T-cell (primary cell): Measurements from ENCODE around the gene ITIH2. TPM values are rescaled to one million over a fixed set of nuclear protein-coding genes. Genes with fewer than 3 reads are reported as not detected.
"Not testable (repeated sequence)": the region's sequence is repeated elsewhere in the genome, so short reads cannot be mapped to it uniquely, and the experiment has no call there.

Experiments
- ATAC-seq, 4 experiments: fragments of 200-7000 bp in 3 of 4; fragments of 150-1000 bp in 1 of 4; cut with Tn5 transposase; replicated peaks in 1 of 4; 1 replicate in 3 of 4; 2 replicates in 1 of 4; pipeline ENCODE4 v1.10.0; 2021; ENCODE audit warnings: moderate library complexity in 3 of 4, mild to moderate bottlenecking in 2 of 4, moderate number of reproducible peaks in 1 of 4
- CTCF ChIA-PET, 2 donors: fragments of 300-600 bp; sonication (Branson Sonifier 250); formaldehyde crosslinking; loops; one replicate each; lab custom pipeline; 2022; ENCODE audit warnings: antibody characterized with exemption in 2 of 2; lab: Charles Lee
- POLR2A ChIA-PET, 2 donors: fragments of 300-600 bp; sonication (Branson Sonifier 250); formaldehyde crosslinking; loops; one replicate each; lab custom pipeline; 2022; ENCODE audit warnings: antibody characterized with exemption in 2 of 2; lab: Charles Lee
- DNase-seq, 35 experiments: peaks; one replicate each; pipeline versions ENCODE4 v3.0.0 to v3.0.0-alpha.2; 2013 to 2023
- H3K27ac ChIP-seq: one replicate; pipeline ENCODE4 v1.5.1; 2013; ENCODE audit warnings: low read length
- H3K27me3 ChIP-seq, 2 experiments: replicated peaks in 1 of 2; 1 replicate in 1 of 2; 2 replicates in 1 of 2; pipeline versions ENCODE4 v1.6.1 to v1.7.0; 2013; ENCODE audit warnings: low read length in 1 of 2, mixed read lengths in 1 of 2; ENCODE audit not compliant: control insufficient read depth in 2 of 2, insufficient read depth in 2 of 2; ENCODE audit errors: extremely low read depth in 1 of 2
- H3K36me3 ChIP-seq, 2 donors: 1 replicate in 1 of 2; 2 replicates in 1 of 2; pipeline versions ENCODE4 v1.6.1 to v1.7.0; 2013; ENCODE audit warnings: low read length in 1 of 2; ENCODE audit not compliant: control insufficient read depth in 2 of 2, insufficient read depth in 1 of 2; ENCODE audit errors: extremely low read depth in 1 of 2
- H3K4me1 ChIP-seq, 2 experiments: 1 replicate in 1 of 2; 2 replicates in 1 of 2; pipeline versions ENCODE4 v1.6.1 to v1.7.0; 2013; ENCODE audit warnings: low read length in 2 of 2, mixed read lengths in 1 of 2; ENCODE audit not compliant: insufficient read depth in 2 of 2, control insufficient read depth in 1 of 2; ENCODE audit errors: extremely low read depth in 1 of 2
- H3K4me3 ChIP-seq, 2 donors: 1 replicate in 1 of 2; 2 replicates in 1 of 2; pipeline versions ENCODE4 v1.5.1 to v1.7.0; 2013; ENCODE audit warnings: mild to moderate bottlenecking in 2 of 2, low read length in 1 of 2, moderate library complexity in 1 of 2; ENCODE audit not compliant: control insufficient read depth in 1 of 2; ENCODE audit errors: extremely low read depth in 1 of 2
- H3K9me3 ChIP-seq: 2 replicates; pipeline ENCODE4 v1.7.0; 2013
- H3K27ac Mint-ChIP-seq, 2 donors: one replicate each; pipeline ENCODE4 v1.8.0; 2020 to 2021; ENCODE audit warnings: mild to moderate bottlenecking in 2 of 2, mixed read lengths in 2 of 2
- H3K27me3 Mint-ChIP-seq, 2 donors: one replicate each; pipeline ENCODE4 v1.8.0; 2021 to 2022; ENCODE audit warnings: mixed read lengths in 2 of 2
- H3K36me3 Mint-ChIP-seq: one replicate; pipeline ENCODE4 v1.8.0; 2021; ENCODE audit warnings: mixed read lengths
- H3K4me1 Mint-ChIP-seq, 3 donors: one replicate each; pipeline ENCODE4 v1.8.0; 2020 to 2022; ENCODE audit warnings: mixed read lengths in 3 of 3, mild to moderate bottlenecking in 1 of 3
- H3K4me3 Mint-ChIP-seq, 3 donors: one replicate each; pipeline ENCODE4 v1.8.0; 2020 to 2022; ENCODE audit warnings: mild to moderate bottlenecking in 3 of 3, mixed read lengths in 3 of 3, moderate library complexity in 3 of 3
- H3K9me3 Mint-ChIP-seq, 3 donors: one replicate each; pipeline ENCODE4 v1.8.0; 2020 to 2022; ENCODE audit warnings: mixed read lengths in 3 of 3
- WGBS: methylation state at CpG from one replicate; pipeline ENCODE4 v1.1.5; 2013; ENCODE audit warnings: missing lambda C conversion rate; ENCODE audit not compliant: insufficient coverage; 5-methylcytosine and 5-hydroxymethylcytosine counted together
- total RNA-seq, 35 experiments: library from RNA in 6 of 35; stranded (reverse) in 6 of 35; fragments of 120-200 nt in 1 of 35; gene quantifications; one replicate each; pipeline versions ENCODE4 v1.2.1 to v1.2.4 and lab custom pipeline; 2013 to 2026

The ITIH2 gene
- total RNA-seq, 5 donors from 2014 or later (not counting 1 experiment from before 2014, with no cell fraction given): 0.72 to 2.1 (median 1.5) TPM; not detected in 2

- CTCF ChIA-PET: interaction anchor here in 1 of 2 donors (0.6 kb wide), 1 partner anchor 310 kb away, joined by 5 read pairs; the partner anchor contains the start of gene SFMBT2
- WGBS: 74% methylated on average over 5 of the region's 10 CpGs
- no peaks in the 10 kb centered on the region for H3K4me1 Mint-ChIP-seq
Measured at GRCh38 chr10:7720478-7720877, 17.4 kb downstream of the ITIH2 start.

GRCh38 chr10:7722927-7723529, 19.9 kb downstream of the ITIH2 start:
- ChIA-PET POLR2A (no interaction called here), CTCF (no interaction called here)
- DNase-seq (no peak), ATAC-seq (no peak)
- no peaks in the 10 kb centered on the region for H3K9me3 ChIP-seq
- H3K27me3 ChIP-seq: peaks cover 0 to 14% of the 10 kb centered on the region in 2 experiments
- peaks cover 6 to 13% of the 10 kb centered on the region in 2 donors for H3K27me3 Mint-ChIP-seq
- H3K4me1 Mint-ChIP-seq: no peaks in the 10 kb centered on the region
- no peaks in the 10 kb centered on the region for H3K36me3 Mint-ChIP-seq
- H3K27ac ChIP-seq: no peak overlapping the region
- H3K36me3 ChIP-seq: no peaks in the 10 kb centered on the region
- H3K9me3 Mint-ChIP-seq: no peaks in the 10 kb centered on the region
- H3K4me3 ChIP-seq: no peak overlapping the region
- no peak overlapping the region for H3K27ac Mint-ChIP-seq
- no peak overlapping the region for H3K4me3 Mint-ChIP-seq
- 87% methylated on average over 12 of the region's 18 CpGs for WGBS
- no peaks in the 10 kb centered on the region for H3K4me1 ChIP-seq

More at GRCh38 chr10:7720478-7720877, 17.4 kb downstream of the ITIH2 start:
- H3K4me1 ChIP-seq: no peaks in the 10 kb centered on the region
- H3K36me3 Mint-ChIP-seq: no peaks in the 10 kb centered on the region
- ATAC-seq: no peak
- DNase-seq: no peak
- H3K36me3 ChIP-seq: no peaks in the 10 kb centered on the region
- H3K27ac ChIP-seq: no peak overlapping the region
- peaks cover 0 to 20% of the 10 kb centered on the region in 2 experiments for H3K27me3 ChIP-seq
- no peak overlapping the region for H3K4me3 ChIP-seq
- H3K4me3 Mint-ChIP-seq: no peak overlapping the region
- H3K27me3 Mint-ChIP-seq: peaks cover 6 to 24% of the 10 kb centered on the region in 2 donors
- H3K9me3 Mint-ChIP-seq: no peaks in the 10 kb centered on the region
- POLR2A ChIA-PET: no interaction called here
- no peak overlapping the region for H3K27ac Mint-ChIP-seq
- H3K9me3 ChIP-seq: no peaks in the 10 kb centered on the region

- DNase-seq (no peak), ATAC-seq (no peak)
- no peak overlapping the region for H3K4me3 ChIP-seq
- Mint-ChIP-seq H3K4me3 (no peak overlapping the region), H3K9me3 (no peaks in the 10 kb centered on the region), H3K4me1 (no peaks in the 10 kb centered on the region), H3K27me3 (peaks cover 8 to 20% of the 10 kb centered on the region in 2 donors), H3K27ac (no peak overlapping the region), H3K36me3 (no peaks in the 10 kb centered on the region)
- POLR2A ChIA-PET: no interaction called here
- H3K9me3 ChIP-seq: no peaks in the 10 kb centered on the region
- H3K27me3 ChIP-seq: peaks cover 0 to 17% of the 10 kb centered on the region in 2 experiments
- no peaks in the 10 kb centered on the region for H3K36me3 ChIP-seq
- H3K4me1 ChIP-seq: no peaks in the 10 kb centered on the region
- CTCF ChIA-PET: no interaction called here
- no peak overlapping the region for H3K27ac ChIP-seq
- WGBS: 91% methylated on average over 8 of the region's 13 CpGs
Measured at GRCh38 chr10:7734821-7735220, 31.7 kb downstream of the ITIH2 start.

- H3K4me3 Mint-ChIP-seq: no peak overlapping the region
- H3K27me3 ChIP-seq: peaks cover 0 to 11% of the 10 kb centered on the region in 2 experiments
- no peaks in the 10 kb centered on the region for H3K36me3 ChIP-seq
- ATAC-seq (no peak), DNase-seq (no peak)
- peaks cover 0 to 4% of the 10 kb centered on the region in 2 donors for H3K27me3 Mint-ChIP-seq
- H3K27ac Mint-ChIP-seq: no peak overlapping the region
- POLR2A ChIA-PET: interaction anchor here in 1 of 2 donors (0.5 kb wide), 1 partner anchor 1293 kb away, joined by 7 read pairs; no protein-coding TSS in a partner anchor
- no peaks in the 10 kb centered on the region for H3K9me3 ChIP-seq
- WGBS: 91% methylated on average over 15 of the region's 20 CpGs
- H3K27ac ChIP-seq: no peak overlapping the region
- CTCF ChIA-PET: no interaction called here
- H3K4me3 ChIP-seq: no peak overlapping the region
- H3K36me3 Mint-ChIP-seq: no peaks in the 10 kb centered on the region
- H3K4me1 Mint-ChIP-seq: no peaks in the 10 kb centered on the region
- no peaks in the 10 kb centered on the region for H3K4me1 ChIP-seq
- H3K9me3 Mint-ChIP-seq: no peaks in the 10 kb centered on the region
Measured at GRCh38 chr10:7738536-7739407, 35.7 kb downstream of the ITIH2 start.

GRCh38 chr10:7744307-7744706, 41.2 kb downstream of the ITIH2 start:
- H3K27ac ChIP-seq: no peak overlapping the region
- Mint-ChIP-seq H3K4me1 (no peaks in the 10 kb centered on the region), H3K9me3 (no peaks in the 10 kb centered on the region), H3K27ac (no peak overlapping the region), H3K36me3 (no peaks in the 10 kb centered on the region), H3K4me3 (no peak overlapping the region), H3K27me3 (no peaks in the 10 kb centered on the region)
- no peaks in the 10 kb centered on the region for H3K27me3 ChIP-seq
- H3K36me3 ChIP-seq: peaks cover 0 to 2% of the 10 kb centered on the region in 2 donors
- CTCF ChIA-PET: no interaction called here
- WGBS: 60% methylated on average over 1 of the region's 8 CpGs
- H3K9me3 ChIP-seq: no peaks in the 10 kb centered on the region
- ATAC-seq: no peak
- DNase-seq: no peak
- no peak overlapping the region for H3K4me3 ChIP-seq
- no peaks in the 10 kb centered on the region for H3K4me1 ChIP-seq
- POLR2A ChIA-PET: no interaction called here

- not testable (repeated sequence) for H3K9me3 Mint-ChIP-seq, H3K27ac Mint-ChIP-seq
- H3K36me3 Mint-ChIP-seq: peaks cover 24% of the 10 kb centered on the region
Measured at GRCh38 chr10:7748637-7749036, 45.5 kb downstream of the ITIH2 start.

More at GRCh38 chr10:7748637-7749036, 45.5 kb downstream of the ITIH2 start:
- POLR2A ChIA-PET, H3K4me3 Mint-ChIP-seq, H3K4me1 Mint-ChIP-seq, H3K4me3 ChIP-seq, ATAC-seq, H3K27me3 ChIP-seq, DNase-seq, CTCF ChIA-PET, H3K27ac ChIP-seq, H3K4me1 ChIP-seq, H3K27me3 Mint-ChIP-seq, H3K9me3 ChIP-seq: not testable (repeated sequence)
- 69% methylated on average over 4 of the region's 7 CpGs for WGBS
- peaks cover 4 to 22% of the 10 kb centered on the region in 2 donors for H3K36me3 ChIP-seq
